Uterus (tissue), 4 donors: ENCODE measurements around the gene CRACR2A. TPM values are rescaled to one million over a fixed set of nuclear protein-coding genes. Genes with fewer than 3 reads are reported as not detected.

Experiments used
- DNase-seq, 2 donors: peaks; one replicate each; pipeline ENCODE4 v3.0.0-alpha.2; 2019 to 2020
- H3K27ac ChIP-seq, 2 donors: fragments of 200-600 bp; sonication (generic); 1 replicate in 1 of 2; 2 replicates in 1 of 2; pipeline ENCODE4 v1.5.1; 2016 to 2018
- H3K27me3 ChIP-seq, 2 donors: fragments of 200-600 bp; sonication (generic); one replicate each; pipeline ENCODE4 v1.5.1; 2018 to 2019; ENCODE audit warnings: control low read depth in 1 of 2
- H3K36me3 ChIP-seq, 2 donors: fragments of 200-600 bp; sonication (generic); one replicate each; pipeline ENCODE4 v1.5.1; 2019; ENCODE audit warnings: control low read depth in 1 of 2
- H3K4me1 ChIP-seq, 2 donors: fragments of 200-600 bp; sonication (generic); one replicate each; pipeline ENCODE4 v1.5.1; 2018 to 2019; ENCODE audit warnings: control low read depth in 1 of 2
- H3K4me3 ChIP-seq, 2 donors: fragments of 200-600 bp; sonication (generic); 1 replicate in 1 of 2; 2 replicates in 1 of 2; pipeline ENCODE4 v1.5.1; 2018 to 2019; ENCODE audit warnings: mild to moderate bottlenecking in 1 of 2
- H3K9me3 ChIP-seq, 2 donors: fragments of 200-600 bp; sonication (generic); one replicate each; pipeline ENCODE4 v1.5.1; 2019; ENCODE audit warnings: control low read depth in 1 of 2
- CTCF ChIP-seq, 4 experiments: fragments of 200-600 bp in 2 of 4; fragments of 450-650 bp in 2 of 4; sonication (generic) in 2 of 4; IDR thresholded peaks; one replicate each; pipeline ENCODE4 v1.5.1; 2016 to 2019; ENCODE audit warnings: antibody characterized with exemption in 4 of 4, mild to moderate bottlenecking in 2 of 4, moderate library complexity in 1 of 4
- POLR2A ChIP-seq, 2 donors: fragments of 450-650 bp; IDR thresholded peaks; one replicate each; pipeline ENCODE4 v1.6.1; 2016; ENCODE audit warnings: antibody characterized with exemption in 2 of 2, mild to moderate bottlenecking in 1 of 2, moderate library complexity in 1 of 2
- intact Hi-C: fragments of 100-400 bp; cut with DNase I; formaldehyde crosslinking; loops from one replicate; pipeline ENCODE4 v1.15.1; 2023; ENCODE audit warnings: low total_unique reads
- total RNA-seq, 4 donors: library from RNA; depleted of rRNA in 3 of 4; stranded (reverse); fragments of >200 nt in 3 of 4; gene quantifications; one replicate each; pipeline versions ENCODE4 v1.1.0 to v1.2.4, GENCODE V29; 2014 to 2023
- donor health status: DM: yes; HTN: yes; CAD: no.

The CRACR2A gene
- total RNA-seq, 4 donors from 2014 or later: 0.88 to 33.6 (median 3.2) TPM

GRCh38 chr12:3730111-3730510 is 22.8 kb downstream of the CRACR2A start:
- intact Hi-C loops: no loop called here
- TF ChIP-seq CTCF (IDR thresholded peaks at IDR 0.05): no peak
- no peak for TF ChIP-seq POLR2A (IDR thresholded peaks at IDR 0.05)
- no peak overlapping the region for H3K27ac ChIP-seq
- H3K36me3 ChIP-seq: no peaks in the 10 kb centered on the region
- DNase-seq: no peak
- no peaks in the 10 kb centered on the region for H3K27me3 ChIP-seq
- no peak overlapping the region for H3K4me3 ChIP-seq
- H3K9me3 ChIP-seq: no peaks in the 10 kb centered on the region
- H3K4me1 ChIP-seq: no peaks in the 10 kb centered on the region

- Histone ChIP-seq H3K36me3 (no peaks in the 10 kb centered on the region), H3K27ac (no peak overlapping the region), H3K4me3 (no peak overlapping the region), H3K27me3 (no peaks in the 10 kb centered on the region), H3K4me1 (no peaks in the 10 kb centered on the region), H3K9me3 (no peaks in the 10 kb centered on the region)
- DNase-seq: no peak
- intact Hi-C loops: no loop called here
- no peak for TF ChIP-seq CTCF (IDR thresholded peaks at IDR 0.05)
- no peak for TF ChIP-seq POLR2A (IDR thresholded peaks at IDR 0.05)
Observed at GRCh38 chr12:3728686-3729085, 24.2 kb downstream of the CRACR2A start.

GRCh38 chr12:3727877-3728632 is 24.9 kb downstream of the CRACR2A start:
- intact Hi-C loops: no loop called here
- Histone ChIP-seq H3K9me3 (no peaks in the 10 kb centered on the region), H3K27me3 (no peaks in the 10 kb centered on the region), H3K4me1 (no peaks in the 10 kb centered on the region), H3K36me3 (no peaks in the 10 kb centered on the region), H3K4me3 (no peak overlapping the region), H3K27ac (no peak overlapping the region)
- TF ChIP-seq CTCF (IDR thresholded peaks at IDR 0.05) (no peak), POLR2A (IDR thresholded peaks at IDR 0.05) (no peak)
- no peak for DNase-seq

GRCh38 chr12:3727354-3727753 is 25.6 kb downstream of the CRACR2A start:
- Histone ChIP-seq H3K27me3 (no peaks in the 10 kb centered on the region), H3K27ac (no peak overlapping the region), H3K4me3 (no peak overlapping the region), H3K9me3 (no peaks in the 10 kb centered on the region), H3K36me3 (no peaks in the 10 kb centered on the region), H3K4me1 (no peaks in the 10 kb centered on the region)
- intact Hi-C loops: no loop called here
- TF ChIP-seq POLR2A (IDR thresholded peaks at IDR 0.05) (no peak), CTCF (IDR thresholded peaks at IDR 0.05) (no peak)
- DNase-seq: no peak

GRCh38 chr12:3726456-3726855 is 26.5 kb downstream of the CRACR2A start:
- intact Hi-C loops: no loop called here
- DNase-seq: no peak
- TF ChIP-seq CTCF (IDR thresholded peaks at IDR 0.05) (no peak), POLR2A (IDR thresholded peaks at IDR 0.05) (no peak)
- no peaks in the 10 kb centered on the region for H3K27me3 ChIP-seq
- no peaks in the 10 kb centered on the region for H3K36me3 ChIP-seq
- H3K4me1 ChIP-seq: no peaks in the 10 kb centered on the region
- H3K27ac ChIP-seq: no peak overlapping the region
- no peak overlapping the region for H3K4me3 ChIP-seq
- H3K9me3 ChIP-seq: no peaks in the 10 kb centered on the region
